AG09319 (cell line): ENCODE results near the gene TXNL4A.
A peak's percentile ranks its signal among the peaks of the same experiment; 100 is the strongest.

Source experiments
- DNase-seq: peaks from one replicate; pipeline ENCODE4 v3.0.0-alpha.2; 2010; ENCODE audit warnings: low read depth; ENCODE audit errors: extremely low read depth
- TF ChIP-seq, protein P1 (sequence below): IDR thresholded peaks from 2 replicates; pipeline ENCODE4 v1.5.1; 2011; ENCODE audit warnings: low read depth, mild to moderate bottlenecking, inconsistent platforms, low read length, moderate library complexity

Gene TXNL4A

GRCh38 chr18:79972720-79973119, 15.6 kb downstream of the TXNL4A start:
- no peak for DNase-seq
- TF ChIP-seq, protein P1, sequence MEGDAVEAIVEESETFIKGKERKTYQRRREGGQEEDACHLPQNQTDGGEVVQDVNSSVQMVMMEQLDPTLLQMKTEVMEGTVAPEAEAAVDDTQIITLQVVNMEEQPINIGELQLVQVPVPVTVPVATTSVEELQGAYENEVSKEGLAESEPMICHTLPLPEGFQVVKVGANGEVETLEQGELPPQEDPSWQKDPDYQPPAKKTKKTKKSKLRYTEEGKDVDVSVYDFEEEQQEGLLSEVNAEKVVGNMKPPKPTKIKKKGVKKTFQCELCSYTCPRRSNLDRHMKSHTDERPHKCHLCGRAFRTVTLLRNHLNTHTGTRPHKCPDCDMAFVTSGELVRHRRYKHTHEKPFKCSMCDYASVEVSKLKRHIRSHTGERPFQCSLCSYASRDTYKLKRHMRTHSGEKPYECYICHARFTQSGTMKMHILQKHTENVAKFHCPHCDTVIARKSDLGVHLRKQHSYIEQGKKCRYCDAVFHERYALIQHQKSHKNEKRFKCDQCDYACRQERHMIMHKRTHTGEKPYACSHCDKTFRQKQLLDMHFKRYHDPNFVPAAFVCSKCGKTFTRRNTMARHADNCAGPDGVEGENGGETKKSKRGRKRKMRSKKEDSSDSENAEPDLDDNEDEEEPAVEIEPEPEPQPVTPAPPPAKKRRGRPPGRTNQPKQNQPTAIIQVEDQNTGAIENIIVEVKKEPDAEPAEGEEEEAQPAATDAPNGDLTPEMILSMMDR, result no peak

DNA sequence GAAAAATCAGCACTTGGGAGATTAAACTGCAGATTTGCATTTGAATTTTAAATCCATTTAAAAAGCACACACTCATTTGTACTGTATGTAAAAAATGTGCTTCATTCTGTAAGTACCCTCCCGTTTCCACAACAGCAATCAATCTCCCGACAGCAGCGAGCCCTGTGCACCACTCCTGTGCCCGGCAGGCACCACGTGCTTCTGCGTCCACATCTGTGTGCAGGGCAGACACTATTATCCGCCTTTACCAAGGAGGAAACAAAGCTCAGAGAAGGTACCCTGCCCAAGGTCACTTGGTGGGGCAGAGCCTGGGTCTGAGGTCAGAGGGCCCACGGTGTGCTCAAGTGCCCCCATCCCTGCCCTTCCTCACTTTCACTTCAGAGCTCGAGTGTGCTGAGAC, 16.4 kb downstream of the TXNL4A start:
- TF ChIP-seq, protein P1, result no peak
- no peak for DNase-seq

- TF ChIP-seq, protein P1, result no peak
- no peak for DNase-seq
Measured at GRCh38 chr18:79971211-79971952, 17.0 kb downstream of the TXNL4A start.

- TF ChIP-seq, protein P1, result no peak
- DNase-seq, result no peak
Measured at GRCh38 chr18:79970419-79971133, 17.8 kb downstream of the TXNL4A start.

DNA sequence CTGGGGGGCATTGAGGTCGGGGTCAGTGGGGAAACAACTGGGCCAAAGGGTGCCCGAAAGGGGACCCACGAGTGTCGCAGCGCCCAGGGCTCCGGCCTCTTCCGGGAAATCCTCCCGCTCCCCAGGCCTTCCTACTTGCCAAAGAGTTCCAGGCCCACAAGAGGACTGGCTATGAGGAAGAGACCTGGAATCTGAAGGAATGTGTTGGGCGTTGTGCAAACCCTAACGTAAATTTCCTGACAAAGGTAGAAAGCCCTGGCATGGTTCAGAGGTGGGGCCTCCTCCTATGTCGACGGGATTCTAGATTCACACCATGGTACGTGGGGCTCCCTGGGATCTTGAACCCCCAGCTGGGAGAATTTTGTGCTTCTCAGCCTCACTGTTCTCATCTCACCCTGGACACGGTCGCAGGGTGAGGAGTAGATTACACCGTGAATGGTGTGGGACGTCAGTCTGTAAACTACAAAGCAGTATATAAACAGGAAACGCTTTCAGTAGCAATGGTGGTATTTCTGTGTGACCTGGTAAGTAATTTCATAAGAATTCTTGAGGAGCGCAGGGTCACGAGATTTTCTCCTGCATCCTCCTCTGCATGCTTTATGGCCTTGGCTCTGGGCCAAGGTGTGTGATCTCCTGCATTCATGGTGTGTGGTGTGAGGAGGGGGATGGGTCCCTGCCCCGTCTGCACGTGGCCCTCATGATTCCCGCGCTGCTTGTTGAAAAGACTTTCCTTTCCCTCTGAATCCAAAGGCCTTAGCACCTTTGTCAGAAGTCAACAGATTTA, 23.1 kb downstream of the TXNL4A start:
- no peak for DNase-seq
- TF ChIP-seq, protein P1, result no peak

- DNase-seq, result no peak
- TF ChIP-seq, protein P1, result peak; percentile 8
Measured at GRCh38 chr18:79964330-79965118, 23.8 kb downstream of the TXNL4A start, which contains the start of gene HSBP1L1. Gene HSBP1L1, plus strand, starts transcription at chr18:79964643. Its CDS starts 93 bp downstream, at chr18:79964736.
